GM19397 (cell line): ENCODE results near the gene FGF14.
"Not testable (repeated sequence)": the region's sequence is repeated elsewhere in the genome, so short reads cannot be mapped to it uniquely, and the experiment has no call there.

ENCODE experiments used
- ATAC-seq: cut with Tn5 transposase; IDR thresholded peaks from one replicate; pipeline ENCODE4 v1.9.1; 2021; ENCODE audit warnings: mild to moderate bottlenecking, moderate library complexity; ENCODE audit not compliant: unreplicated experiment

Gene FGF14

DNA sequence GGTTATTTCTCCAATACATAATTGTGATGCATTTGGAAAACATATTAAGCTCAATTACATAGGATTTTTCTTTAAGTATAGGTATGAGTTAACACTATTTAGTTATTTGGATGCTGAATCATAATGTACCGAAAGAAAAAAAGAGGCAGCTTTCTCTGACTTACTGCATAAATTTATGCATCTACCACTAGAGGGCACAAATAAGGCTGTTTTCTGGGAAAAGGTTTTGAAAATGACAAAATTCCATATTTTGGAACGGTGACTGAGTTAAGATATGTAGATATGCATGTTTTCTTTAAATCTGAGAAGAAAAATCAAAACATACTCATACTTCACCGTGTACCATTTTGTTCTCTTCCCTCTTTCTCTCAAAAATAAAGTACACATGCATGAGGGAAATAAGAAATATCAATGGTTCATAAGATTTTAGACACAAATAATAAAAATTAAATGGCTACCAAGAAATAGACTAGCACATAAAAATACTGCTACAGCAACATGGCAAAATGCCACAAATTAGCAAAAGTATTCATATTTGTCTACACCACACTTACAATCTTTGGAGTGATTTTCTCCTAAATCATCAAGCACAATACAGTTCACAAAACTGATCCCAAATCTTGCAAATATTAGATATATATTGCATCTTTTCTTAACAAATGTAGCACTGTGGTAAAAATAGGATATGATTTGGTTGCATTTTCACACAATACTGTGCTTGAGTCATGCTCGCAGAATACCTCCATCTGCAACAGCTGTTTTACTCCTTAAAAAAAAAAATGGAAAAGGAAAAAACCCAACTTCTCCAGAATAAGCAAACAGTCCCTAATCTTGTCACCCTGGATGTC, 260.0 kb downstream of the FGF14 start:
- ATAC-seq = no peak

GRCh38 chr13:102139626-102140025, 262.2 kb downstream of the FGF14 start:
- ATAC-seq = no peak

GRCh38 chr13:102138635-102139190, 263.1 kb downstream of the FGF14 start:
- ATAC-seq = no peak

DNA sequence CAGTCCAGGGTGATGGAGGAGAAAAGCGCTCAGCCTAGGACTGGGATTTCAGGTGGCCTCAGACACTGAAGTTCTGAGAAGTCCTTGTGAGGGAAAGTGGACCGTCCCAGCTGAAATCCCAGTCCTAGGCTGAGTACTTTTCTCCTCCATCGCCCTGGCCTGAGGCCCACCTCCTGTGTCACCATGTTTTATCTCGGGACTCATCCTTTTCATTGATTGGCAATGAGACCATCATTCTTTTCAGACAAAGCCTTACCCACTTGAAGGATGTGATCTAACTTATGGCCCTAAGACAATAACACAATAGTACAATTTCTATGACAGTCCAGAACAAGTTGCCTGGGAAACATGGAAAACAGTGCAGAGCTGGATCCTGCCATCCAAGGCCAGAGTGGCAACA, 263.9 kb downstream of the FGF14 start:
- ATAC-seq = not testable (repeated sequence)

DNA sequence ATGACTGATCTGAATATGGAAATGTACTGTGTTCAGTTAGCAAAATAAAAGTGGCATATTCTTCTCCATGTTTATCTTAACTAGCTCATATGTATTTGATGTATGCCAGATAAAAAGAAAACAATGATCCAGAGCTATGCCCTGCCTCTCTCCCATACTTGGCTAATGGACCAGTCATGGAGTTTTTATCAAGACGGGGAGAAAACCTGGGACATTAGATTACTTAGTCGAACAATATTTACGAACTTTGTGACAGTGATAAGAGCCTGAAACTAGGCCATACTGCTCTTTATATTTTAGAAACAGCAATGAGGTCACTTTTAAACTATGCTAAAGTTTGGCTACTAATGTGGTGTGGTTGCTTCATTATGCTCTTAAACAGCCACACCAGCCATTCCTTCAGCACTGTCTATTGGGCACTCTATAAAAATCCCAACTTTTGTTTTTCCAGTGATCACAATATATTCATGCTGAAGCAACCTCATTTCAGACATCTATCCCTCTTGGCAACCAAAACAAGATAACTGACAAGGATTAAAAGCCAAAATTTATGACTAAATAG, 265.0 kb downstream of the FGF14 start:
- ATAC-seq = no peak

- ATAC-seq = no peak
Observed at GRCh38 chr13:102132777-102133295, 269.0 kb downstream of the FGF14 start.

DNA sequence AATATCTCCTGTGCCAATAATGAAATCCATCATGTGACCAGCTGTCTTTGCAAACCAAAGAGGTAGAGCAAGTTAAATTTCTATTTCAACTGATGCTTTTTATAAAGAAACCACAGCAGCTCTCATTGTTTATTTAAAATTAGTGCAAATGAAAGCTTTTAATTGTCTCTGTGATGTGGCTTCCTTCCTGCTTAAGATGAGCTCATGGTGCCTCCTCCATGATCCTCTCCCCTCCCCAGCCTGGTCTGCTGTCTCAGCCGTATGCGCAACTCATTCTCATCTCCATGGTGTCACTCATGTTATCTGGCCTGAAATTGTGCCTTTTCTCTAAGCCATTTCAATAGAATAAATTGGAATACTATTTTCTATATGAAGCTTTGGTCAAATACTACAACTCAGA, 270.6 kb downstream of the FGF14 start:
- no peak for ATAC-seq

GRCh38 chr13:102128216-102128810, 273.5 kb downstream of the FGF14 start:
- ATAC-seq = no peak

- no peak for ATAC-seq
Observed at GRCh38 chr13:102127153-102127552, 274.7 kb downstream of the FGF14 start.

GRCh38 chr13:102122147-102122546, 279.7 kb downstream of the FGF14 start:
- ATAC-seq = no peak

DNA sequence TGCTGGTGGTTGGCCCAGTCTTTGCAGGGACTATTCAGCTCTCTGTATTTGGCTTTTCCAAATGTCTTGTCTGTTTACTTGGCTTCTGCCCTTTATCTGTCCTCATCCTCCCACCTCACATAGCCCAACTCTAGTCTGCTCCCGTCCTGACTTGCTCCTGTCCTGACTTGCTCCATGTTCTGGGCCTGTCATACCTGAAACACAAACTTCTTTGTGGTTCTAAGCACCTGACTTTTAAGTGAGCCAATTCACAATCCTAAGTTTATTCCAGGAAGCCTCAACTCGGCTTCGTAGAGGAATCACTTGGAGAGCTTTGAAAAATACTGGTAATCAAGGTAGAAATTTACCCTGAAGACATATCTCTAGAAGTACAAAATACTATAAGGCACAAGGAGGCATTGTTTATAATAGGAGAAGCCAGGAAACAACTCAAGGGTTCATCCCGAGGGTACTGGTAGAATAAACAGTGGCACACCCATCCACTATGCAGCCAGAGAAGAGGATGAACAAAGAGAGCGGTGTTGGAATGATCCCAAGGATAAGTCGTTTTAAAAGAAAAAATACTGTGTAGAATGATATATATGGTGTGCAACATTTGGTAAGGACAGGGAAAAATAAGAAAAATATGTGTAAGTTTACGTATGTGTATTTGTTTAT, 284.5 kb downstream of the FGF14 start:
- ATAC-seq = no peak

DNA sequence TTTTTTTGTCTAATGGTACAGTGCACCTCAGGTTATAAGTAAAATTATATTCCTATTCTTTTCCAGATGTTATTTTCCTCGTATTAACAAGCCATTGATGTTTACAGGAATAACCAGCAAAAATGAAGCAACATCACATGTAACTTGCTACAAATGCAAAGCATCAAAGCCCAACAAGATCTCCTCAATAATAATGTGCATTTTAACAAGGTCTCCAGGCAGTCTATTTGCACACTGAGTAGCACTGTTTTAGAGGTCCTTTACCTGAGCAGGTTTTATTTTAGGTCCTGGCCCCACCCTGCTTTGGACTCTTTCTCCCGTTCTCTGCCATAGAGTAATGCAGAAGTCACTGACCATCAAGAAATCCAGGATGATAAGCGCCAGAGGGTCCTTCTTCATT, 298.4 kb downstream of the FGF14 start:
- ATAC-seq = no peak

GRCh38 chr13:102100234-102100633, 301.6 kb downstream of the FGF14 start:
- ATAC-seq = no peak

- no peak for ATAC-seq
Observed at GRCh38 chr13:102097708-102098107, 304.1 kb downstream of the FGF14 start.

DNA sequence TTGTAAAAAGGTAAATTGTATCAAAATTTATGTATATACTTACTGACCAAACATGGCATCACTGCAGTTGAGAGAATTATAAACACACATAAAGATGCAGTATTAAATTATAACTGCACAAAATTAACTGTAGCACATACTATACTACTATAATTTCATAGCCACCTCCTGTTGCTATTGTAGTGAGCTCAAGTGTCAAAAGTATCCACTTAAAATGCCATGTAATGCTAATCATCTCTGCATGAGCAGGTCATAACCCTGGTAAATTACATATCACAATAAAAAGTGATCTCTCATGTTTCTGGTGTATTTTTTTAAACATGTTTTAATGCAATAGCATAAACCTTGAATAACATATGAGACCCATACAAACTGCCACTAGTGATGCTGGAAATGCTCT, 308.6 kb downstream of the FGF14 start:
- ATAC-seq = not testable (repeated sequence)

GRCh38 chr13:102091231-102091630, 310.6 kb downstream of the FGF14 start:
- ATAC-seq = no peak

GRCh38 chr13:102090532-102090931, 311.3 kb downstream of the FGF14 start:
- ATAC-seq = no peak

DNA sequence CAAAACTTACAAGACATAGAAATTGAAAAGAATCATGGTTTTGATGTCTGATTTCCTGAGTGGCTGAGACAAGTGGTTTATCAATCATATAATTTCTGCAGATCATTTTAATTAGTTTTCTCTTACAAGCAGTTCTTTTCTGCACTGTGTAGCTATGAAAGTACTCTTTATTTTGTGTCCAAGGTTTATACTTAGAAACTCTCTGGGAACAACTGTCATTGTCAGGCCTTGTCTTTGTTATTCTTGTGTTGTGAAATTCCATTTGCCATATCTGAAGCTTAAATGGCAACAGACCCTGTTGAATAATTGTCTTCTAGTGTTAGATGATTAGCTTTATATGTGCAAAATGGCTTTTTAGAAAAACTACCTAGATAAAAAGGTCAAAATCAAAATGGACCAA, 312.1 kb downstream of the FGF14 start:
- ATAC-seq = no peak

DNA sequence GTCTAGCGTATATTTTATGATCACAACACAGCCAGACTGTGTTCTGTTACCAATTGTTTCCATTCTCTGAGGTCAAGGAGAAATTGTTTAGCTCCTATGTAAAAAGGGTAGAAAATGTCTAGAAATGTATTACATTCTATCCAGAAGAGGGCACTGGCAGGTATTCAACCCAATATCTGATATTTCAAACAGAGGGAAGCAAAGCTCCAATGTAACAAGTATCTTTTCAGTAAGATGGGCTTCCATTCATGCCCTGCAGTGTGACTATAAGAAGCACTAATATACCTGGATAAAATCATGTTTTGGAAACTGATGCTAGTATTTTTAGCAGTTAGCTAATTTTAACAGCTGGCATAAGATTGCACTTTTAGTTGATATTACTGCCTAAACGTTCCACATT, 312.7 kb downstream of the FGF14 start:
- no peak for ATAC-seq

DNA sequence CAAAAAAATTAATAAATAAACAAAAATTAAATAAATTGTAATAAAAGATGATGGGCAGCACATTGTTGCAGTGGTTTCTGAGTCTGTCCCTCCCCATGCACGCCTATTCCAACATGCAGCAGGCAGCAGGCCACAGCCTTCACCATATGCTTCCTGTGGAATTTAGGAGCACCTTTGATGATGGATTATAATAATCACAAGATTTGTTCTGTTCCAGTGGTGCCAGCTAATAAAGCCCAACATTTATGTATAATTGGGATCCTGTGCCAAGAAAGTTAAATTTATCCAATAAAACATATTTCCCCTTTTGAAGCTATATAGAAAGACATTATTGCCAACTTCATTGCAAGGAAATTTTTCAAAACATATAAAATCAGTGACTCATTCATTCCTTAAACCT, 328.6 kb downstream of the FGF14 start:
- ATAC-seq = no peak

GRCh38 chr13:102071711-102072110, 330.1 kb downstream of the FGF14 start:
- ATAC-seq = no peak
